Right lobe of liver (tissue), 6 donors: ENCODE results near the gene SERPINB8. TPM values are rescaled to one million over a fixed set of nuclear protein-coding genes. Genes with fewer than 3 reads are reported as not detected.

Experiments used
- ATAC-seq, 4 donors: fragments of 200-7000 bp; cut with Tn5 transposase; one replicate each; pipeline ENCODE4 v1.9.1; 2020; ENCODE audit warnings: mild to moderate bottlenecking in 4 of 4, moderate library complexity in 4 of 4
- DNase-seq, 3 donors: peaks; one replicate each; pipeline ENCODE4 v3.0.0-alpha.2; 2020
- H3K27ac ChIP-seq, 3 donors: fragments of 200-600 bp; one replicate each; pipeline ENCODE4 v1.8.0; 2022
- H3K27me3 ChIP-seq, 2 donors: fragments of 200-600 bp; one replicate each; pipeline ENCODE4 v1.8.0; 2022
- H3K36me3 ChIP-seq, 4 donors: fragments of 200-600 bp; sonication (generic) in 1 of 4; one replicate each; pipeline versions ENCODE4 v1.5.1 to v1.8.0; 2017 to 2022; ENCODE audit warnings: control low read depth in 1 of 4
- H3K4me1 ChIP-seq, 4 donors: fragments of 200-600 bp; sonication (generic) in 1 of 4; one replicate each; pipeline versions ENCODE4 v1.5.1 to v1.8.0; 2017 to 2022; ENCODE audit warnings: control low read depth in 1 of 4
- H3K4me3 ChIP-seq, 3 donors: fragments of 200-600 bp; one replicate each; pipeline ENCODE4 v1.8.0; 2022
- H3K9me3 ChIP-seq, 4 donors: fragments of 200-600 bp; sonication (generic) in 1 of 4; one replicate each; pipeline versions ENCODE4 v1.5.1 to v1.8.0; 2017 to 2022; ENCODE audit warnings: control low read depth in 1 of 4
- CTCF ChIP-seq, 4 donors: fragments of 200-600 bp in 3 of 4; fragments of 450-650 bp in 1 of 4; IDR thresholded peaks; one replicate each; pipeline versions ENCODE4 v1.5.1 to v1.8.0; 2016 to 2022; ENCODE audit warnings: antibody characterized with exemption in 4 of 4, mild to moderate bottlenecking in 2 of 4
- POLR2A ChIP-seq: fragments of 450-650 bp; IDR thresholded peaks from one replicate; pipeline ENCODE4 v1.6.1; 2017; ENCODE audit warnings: antibody characterized with exemption, mild to moderate bottlenecking
- WGBS: methylation state at CpG from one replicate; pipeline ENCODE4 v1.1.6; 2018; ENCODE audit warnings: low coverage, low lambda C conversion rate; ENCODE audit not compliant: insufficient coverage; ENCODE audit errors: missing lambda C conversion rate; 5-methylcytosine and 5-hydroxymethylcytosine counted together
- intact Hi-C, 2 donors: fragments of 100-400 bp; cut with DNase I; formaldehyde crosslinking; loops; one replicate each; pipeline versions ENCODE4 v1.11.2 to v1.14.1; 2022
- total RNA-seq, 6 experiments: library from RNA; depleted of rRNA in 2 of 6; stranded (reverse); fragments of >200 nt in 2 of 6; fragmentation: NEBNext Ultra II Directional in 3 of 6; extraction: Animal tissue kit (Norgen Biotek cat#: 25700) in 3 of 6; gene quantifications; one replicate each; pipeline versions ENCODE4 v1.1.0 to v1.2.4, GENCODE V29; 2016 to 2023
- donor health status: DM: no; HTN: yes; CAD: no.
- donor health status: DM: no; HTN: no; CAD: no.
- donor health status: DM: no; HTN: no; CAD: no.
- donor health status: DM: no; HTN: yes; CAD: no.
- donor health status: DM: no; HTN: yes; CAD: no.

SERPINB8 gene
- total RNA-seq, 6 experiments from 2014 or later, result 2.8 to 44.2 (median 16.8) TPM

- no peak for DNase-seq
- Histone ChIP-seq H3K4me3 (peak overlapping the region; percentile 68 to 79 (median 79)), H3K27me3 (no peaks in the 10 kb centered on the region), H3K9me3 (no peaks in the 10 kb centered on the region), H3K36me3 (no peaks in the 10 kb centered on the region), H3K4me1 (peaks cover 0 to 24% (median 4%) of the 10 kb centered on the region in 4 donors), H3K27ac (peak overlapping the region; percentile 96 to 99 (median 98))
- TF ChIP-seq CTCF (IDR thresholded peaks at IDR 0.05), result no peak
- no peak for TF ChIP-seq POLR2A
- WGBS, result 69% methylated on average over 12 of the region's 13 CpGs
- no peak for ATAC-seq
- intact Hi-C loops, result no loop called here
Measured at GRCh38 chr18:63971320-63972001, 1.6 kb downstream of the SERPINB8 start.

DNA sequence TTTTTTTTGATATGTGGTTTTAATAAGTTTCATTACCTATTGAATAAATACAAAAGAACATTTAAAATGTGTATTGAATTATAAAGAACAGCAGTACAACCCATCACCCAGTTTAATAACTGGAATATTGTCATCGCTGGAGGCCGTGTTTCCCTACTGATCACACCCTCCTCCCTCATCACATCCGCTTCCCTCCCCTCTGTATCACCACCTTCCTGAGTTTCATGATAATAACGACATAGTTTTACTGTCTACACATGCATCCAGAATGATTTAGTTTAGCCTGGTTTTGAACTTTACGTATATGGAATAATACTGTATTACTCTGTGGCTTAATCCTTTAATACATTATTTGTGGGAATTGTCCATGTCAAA is 2.1 kb downstream of the SERPINB8 start:
- TF ChIP-seq CTCF (IDR thresholded peaks at IDR 0.05), result no peak
- no peak for TF ChIP-seq POLR2A
- H3K4me1 ChIP-seq, result peaks cover 0 to 24% (median 4%) of the 10 kb centered on the region in 4 donors
- no peaks in the 10 kb centered on the region for H3K27me3 ChIP-seq
- H3K27ac ChIP-seq, result peak overlapping the region in 1 of 3 donors; percentile 99
- no peak for ATAC-seq
- H3K9me3 ChIP-seq, result no peaks in the 10 kb centered on the region
- DNase-seq, result no peak
- H3K4me3 ChIP-seq, result no peak overlapping the region
- 69% methylated on average over 5 of the region's 5 CpGs for WGBS
- H3K36me3 ChIP-seq, result no peaks in the 10 kb centered on the region
- intact Hi-C loops, result no loop called here

DNA sequence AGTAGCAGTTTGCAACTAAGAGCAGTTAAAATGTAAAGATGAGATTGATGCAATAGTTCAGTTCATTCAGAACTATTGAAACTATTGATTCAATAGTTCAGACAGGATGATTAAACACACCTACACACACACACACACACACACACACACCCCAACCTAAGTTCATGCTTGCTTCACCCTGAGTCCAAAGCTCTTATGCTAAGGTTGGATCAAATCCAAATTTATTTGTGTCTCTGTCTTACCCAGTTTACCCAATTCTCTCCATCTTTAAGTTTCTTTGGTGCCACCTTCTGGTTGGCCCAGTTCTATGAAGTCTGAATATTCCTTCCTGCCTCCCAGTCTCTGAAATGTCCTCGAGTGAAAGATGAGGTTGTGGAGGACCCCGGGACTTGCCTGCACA is 5.1 kb downstream of the SERPINB8 start:
- H3K27ac ChIP-seq, result peak overlapping the region in 2 of 3 donors; percentile 51 to 82

DNA sequence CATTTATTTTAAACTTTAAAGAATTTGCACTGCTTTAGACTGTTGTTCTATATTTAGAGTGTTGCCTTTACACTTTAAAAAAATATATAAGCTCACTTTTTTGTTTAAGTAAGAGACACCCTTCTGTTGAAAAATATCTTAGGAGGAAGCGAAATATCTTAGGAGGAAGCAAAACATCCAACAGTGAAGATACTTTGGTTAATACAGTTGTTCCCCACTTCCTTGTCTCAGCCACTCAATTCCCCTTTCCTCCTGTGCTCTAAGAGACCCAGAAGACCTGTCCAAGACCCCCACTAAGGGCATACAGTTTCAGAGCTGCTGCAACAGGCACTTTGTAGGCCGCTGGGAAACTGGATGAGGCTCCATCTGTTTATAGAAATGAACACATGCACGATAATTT is 5.7 kb downstream of the SERPINB8 start:
- H3K4me1 ChIP-seq, result peaks cover 0 to 20% (median 6%) of the 10 kb centered on the region in 4 donors
- intact Hi-C loops, result no loop called here
- peak in 1 of 4 donors; percentile 3 for ATAC-seq
- H3K4me3 ChIP-seq, result no peak overlapping the region
- H3K9me3 ChIP-seq, result no peaks in the 10 kb centered on the region
- peak overlapping the region in 2 of 3 donors; percentile 7 to 49 for H3K27ac ChIP-seq
- WGBS, result 48% methylated on average over 3 of the region's 3 CpGs
- no peaks in the 10 kb centered on the region for H3K36me3 ChIP-seq
- no peaks in the 10 kb centered on the region for H3K27me3 ChIP-seq
- TF ChIP-seq CTCF (IDR thresholded peaks at IDR 0.05), result no peak
- no peak for TF ChIP-seq POLR2A
- no peak for DNase-seq

More for the DNA sequence above, 5.1 kb downstream of the SERPINB8 start:
- H3K4me1 ChIP-seq, result peaks cover 0 to 17% (median 4%) of the 10 kb centered on the region in 4 donors
- TF ChIP-seq CTCF (IDR thresholded peaks at IDR 0.05), result peak; percentile 11 to 56 (median 32)
- no peak for TF ChIP-seq POLR2A
- WGBS, result 29% methylated on average over 2 of the region's 2 CpGs
- H3K9me3 ChIP-seq, result no peaks in the 10 kb centered on the region
- DNase-seq, result peak in 1 of 3 donors; percentile 58
- no peaks in the 10 kb centered on the region for H3K36me3 ChIP-seq
- intact Hi-C loops, result no loop called here
- ATAC-seq, result peak; percentile 22 to 55 (median 46)
- H3K27me3 ChIP-seq, result no peaks in the 10 kb centered on the region
- no peak overlapping the region for H3K4me3 ChIP-seq
